ENCODE measurements around the gene NR1D1. TPM values are rescaled to one million over a fixed set of nuclear protein-coding genes. Genes with fewer than 3 reads are reported as not detected.

Gene NR1D1
- total RNA-seq, 1 experiment from 2014 or later, result 1.8 TPM

- H3K36me3 ChIP-seq (replicated peaks; ENCODE audit: control insufficient read depth, insufficient read depth, low read length), result no peaks in the 10 kb centered on the region
- DNase-seq, result no peak
- H3K4me3 ChIP-seq (ENCODE audit: insufficient read depth, low read depth, low read length), result no peak overlapping the region
- peaks cover 24% of the 10 kb centered on the region for H3K27me3 ChIP-seq (ENCODE audit: control insufficient read depth, insufficient read depth, low read length)
These were observed 5.7 kb upstream of the NR1D1 start for GRCh38 chr17:40105861-40106759.

GRCh38 chr17:40104594-40105486 is 4.5 kb upstream of the NR1D1 start:
- Histone ChIP-seq H3K4me3 (ENCODE audit: insufficient read depth, low read depth, low read length) (no peak overlapping the region), H3K36me3 (replicated peaks; ENCODE audit: control insufficient read depth, insufficient read depth, low read length) (no peaks in the 10 kb centered on the region), H3K27me3 (ENCODE audit: control insufficient read depth, insufficient read depth, low read length) (peaks cover 29% of the 10 kb centered on the region)
- no peak for DNase-seq

- no peak for DNase-seq
- H3K4me3 ChIP-seq (ENCODE audit: insufficient read depth, low read depth, low read length), result no peak overlapping the region
- H3K27me3 ChIP-seq (ENCODE audit: control insufficient read depth, insufficient read depth, low read length), result peaks cover 36% of the 10 kb centered on the region
These were observed 3.3 kb upstream of the NR1D1 start for GRCh38 chr17:40103688-40104087.

GRCh38 chr17:40103071-40103661 is 2.8 kb upstream of the NR1D1 start:
- H3K4me3 ChIP-seq (ENCODE audit: insufficient read depth, low read depth, low read length), result no peak overlapping the region
- H3K27me3 ChIP-seq (ENCODE audit: control insufficient read depth, insufficient read depth, low read length), result peaks cover 36% of the 10 kb centered on the region
- H3K36me3 ChIP-seq (replicated peaks; ENCODE audit: control insufficient read depth, insufficient read depth, low read length), result no peaks in the 10 kb centered on the region
- DNase-seq, result peak; percentile 36

More at GRCh38 chr17:40103688-40104087, 3.3 kb upstream of the NR1D1 start:
- H3K36me3 ChIP-seq (replicated peaks; ENCODE audit: control insufficient read depth, insufficient read depth, low read length), result no peaks in the 10 kb centered on the region

GRCh38 chr17:40101367-40102210 is 1.2 kb upstream of the NR1D1 start:
- H3K27me3 ChIP-seq (ENCODE audit: control insufficient read depth, insufficient read depth, low read length), result peaks cover 22% of the 10 kb centered on the region
- DNase-seq, result no peak
- peaks cover 3% of the 10 kb centered on the region for H3K36me3 ChIP-seq (replicated peaks; ENCODE audit: control insufficient read depth, insufficient read depth, low read length)
- no peak overlapping the region for H3K4me3 ChIP-seq (ENCODE audit: insufficient read depth, low read depth, low read length)

GRCh38 chr17:40100669-40101366 is 429 bp upstream of the NR1D1 start:
- Histone ChIP-seq H3K4me3 (ENCODE audit: insufficient read depth, low read depth, low read length) (peak overlapping the region; percentile 49), H3K36me3 (replicated peaks; ENCODE audit: control insufficient read depth, insufficient read depth, low read length) (peaks cover 8% of the 10 kb centered on the region)
- peak; percentile 98 for DNase-seq

GRCh38 chr17:40099619-40100418 is 570 bp downstream of the NR1D1 start:
- H3K27me3 ChIP-seq (ENCODE audit: control insufficient read depth, insufficient read depth, low read length), result peaks cover 12% of the 10 kb centered on the region
- peak overlapping the region; percentile 49 for H3K4me3 ChIP-seq (ENCODE audit: insufficient read depth, low read depth, low read length)
- no peak for DNase-seq
- peaks cover 11% of the 10 kb centered on the region for H3K36me3 ChIP-seq (replicated peaks; ENCODE audit: control insufficient read depth, insufficient read depth, low read length)

More at GRCh38 chr17:40100669-40101366, 429 bp upstream of the NR1D1 start:
- H3K27me3 ChIP-seq (ENCODE audit: control insufficient read depth, insufficient read depth, low read length), result peaks cover 16% of the 10 kb centered on the region

GRCh38 chr17:40098846-40099618 is 1.4 kb downstream of the NR1D1 start:
- DNase-seq, result peak; percentile 98
- Histone ChIP-seq H3K27me3 (ENCODE audit: control insufficient read depth, insufficient read depth, low read length) (peaks cover 12% of the 10 kb centered on the region), H3K36me3 (replicated peaks; ENCODE audit: control insufficient read depth, insufficient read depth, low read length) (peaks cover 11% of the 10 kb centered on the region), H3K4me3 (ENCODE audit: insufficient read depth, low read depth, low read length) (peak overlapping the region; percentile 49)

- Histone ChIP-seq H3K36me3 (replicated peaks; ENCODE audit: control insufficient read depth, insufficient read depth, low read length) (peaks cover 17% of the 10 kb centered on the region), H3K27me3 (ENCODE audit: control insufficient read depth, insufficient read depth, low read length) (peaks cover 12% of the 10 kb centered on the region), H3K4me3 (ENCODE audit: insufficient read depth, low read depth, low read length) (0 out of 2 replicates have a peak overlapping the region, but pooled peaks have one; percentile 1)
- DNase-seq, result peak; percentile 40
These were observed 2.2 kb downstream of the NR1D1 start for GRCh38 chr17:40097931-40098845.

GRCh38 chr17:40097087-40097486 is 3.3 kb downstream of the NR1D1 start:
- DNase-seq, result no peak
- no peak overlapping the region for H3K4me3 ChIP-seq (ENCODE audit: insufficient read depth, low read depth, low read length)
- peaks cover 12% of the 10 kb centered on the region for H3K27me3 ChIP-seq (ENCODE audit: control insufficient read depth, insufficient read depth, low read length)
- H3K36me3 ChIP-seq (replicated peaks; ENCODE audit: control insufficient read depth, insufficient read depth, low read length), result peaks cover 17% of the 10 kb centered on the region
